Activated naive CD8-positive, alpha-beta T cell treated with anti-CD3 and anti-CD28 coated beads, Interleukin-2, amount 10 ng/mL, durations not matched to agents 7 days and 5 days (primary cell): Measurements from ENCODE around the gene KRTAP10-2. TPM values are rescaled to one million over a fixed set of nuclear protein-coding genes. Genes with fewer than 3 reads are reported as not detected.
"Not testable (repeated sequence)": the region's sequence is repeated elsewhere in the genome, so short reads cannot be mapped to it uniquely, and the experiment has no call there.

ENCODE experiments used
- ATAC-seq: fragments of 150-1000 bp; cut with Tn5 transposase; one replicate; pipeline ENCODE4 v1.10.0; 2021; ENCODE audit warnings: low read depth, moderate library complexity
- POLR2A ChIA-PET: fragments of 350-600 bp; sonication (Branson Sonifier 250); formaldehyde crosslinking; loops from one replicate; lab custom pipeline; 2021; ENCODE audit warnings: antibody characterized with exemption; lab: Charles Lee
- DNase-seq: peaks from one replicate; pipeline ENCODE4 v3.0.0; 2021
- H3K27ac Mint-ChIP-seq: one replicate; pipeline ENCODE4 v1.8.0; 2022; ENCODE audit warnings: mild to moderate bottlenecking, mixed read lengths
- H3K27me3 Mint-ChIP-seq: one replicate; pipeline ENCODE4 v1.8.0; 2022; ENCODE audit warnings: mild to moderate bottlenecking, moderate library complexity, mixed read lengths
- H3K36me3 Mint-ChIP-seq: one replicate; pipeline ENCODE4 v1.8.0; 2021; ENCODE audit warnings: mild to moderate bottlenecking, mixed read lengths
- H3K4me1 Mint-ChIP-seq: one replicate; pipeline ENCODE4 v1.8.0; 2021; ENCODE audit warnings: mixed read lengths
- H3K4me3 Mint-ChIP-seq: one replicate; pipeline ENCODE4 v1.8.0; 2022; ENCODE audit warnings: mild to moderate bottlenecking, moderate library complexity, mixed read lengths
- H3K9me3 Mint-ChIP-seq: one replicate; pipeline ENCODE4 v1.8.0; 2021; ENCODE audit warnings: mixed read lengths
- total RNA-seq, 2 experiments: library from RNA; stranded (reverse); gene quantifications; one replicate each; pipeline ENCODE4 v1.2.3, GENCODE V29; 2021

KRTAP10-2 gene
- total RNA-seq, 2 experiments from 2014 or later: not detected

DNA sequence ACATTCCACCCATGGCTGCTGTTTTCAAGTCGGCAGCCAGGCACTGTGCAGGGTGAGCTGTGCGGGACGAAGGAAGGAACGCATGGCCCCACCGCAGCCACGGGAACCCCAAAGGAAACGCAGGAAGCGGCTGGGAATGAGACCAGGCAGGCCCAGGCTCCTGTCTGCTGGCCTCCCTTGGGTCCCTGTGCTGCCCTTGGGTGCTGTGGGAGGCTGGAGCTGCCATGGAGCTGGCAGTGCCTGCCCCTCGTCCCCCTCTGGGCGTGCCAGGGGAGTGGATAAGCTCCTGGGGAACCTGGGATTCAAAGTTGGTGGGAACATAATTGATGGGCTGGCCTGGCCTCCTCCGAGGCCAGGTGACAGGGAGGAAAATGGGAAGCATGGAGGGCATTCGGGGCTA, 17.0 kb upstream of the KRTAP10-2 start:
- DNase-seq: no peak
- H3K27me3 Mint-ChIP-seq: no peaks in the 10 kb centered on the region

GRCh38 chr21:44567481-44568171, 16.3 kb upstream of the KRTAP10-2 start:
- H3K9me3 Mint-ChIP-seq: peaks cover 4% of the 10 kb centered on the region
- POLR2A ChIA-PET: no interaction called here
- peaks cover 10% of the 10 kb centered on the region for H3K4me1 Mint-ChIP-seq
- H3K27me3 Mint-ChIP-seq: no peaks in the 10 kb centered on the region
- no peak for ATAC-seq
- no peak overlapping the region for H3K4me3 Mint-ChIP-seq
- no peak for DNase-seq
- no peaks in the 10 kb centered on the region for H3K36me3 Mint-ChIP-seq
- H3K27ac Mint-ChIP-seq: no peak overlapping the region

More for the DNA sequence above, 17.0 kb upstream of the KRTAP10-2 start:
- Mint-ChIP-seq H3K9me3 (peaks cover under 1% of the 10 kb centered on the region), H3K27ac (no peak overlapping the region), H3K4me1 (peaks cover 10% of the 10 kb centered on the region), H3K4me3 (no peak overlapping the region), H3K36me3 (no peaks in the 10 kb centered on the region)
- POLR2A ChIA-PET: no interaction called here
- no peak for ATAC-seq

- peaks cover 11% of the 10 kb centered on the region for H3K9me3 Mint-ChIP-seq
- no peak overlapping the region for H3K27ac Mint-ChIP-seq
- ATAC-seq: no peak
- peaks cover 2% of the 10 kb centered on the region for H3K36me3 Mint-ChIP-seq
- peaks cover 2% of the 10 kb centered on the region for H3K27me3 Mint-ChIP-seq
- no peak for DNase-seq
- no peak overlapping the region for H3K4me3 Mint-ChIP-seq
- peaks cover 10% of the 10 kb centered on the region for H3K4me1 Mint-ChIP-seq
- POLR2A ChIA-PET: no interaction called here
Measured at GRCh38 chr21:44566403-44566802, 15.1 kb upstream of the KRTAP10-2 start.

- Mint-ChIP-seq H3K4me1 (peaks cover 10% of the 10 kb centered on the region), H3K27ac (peak overlapping the region; percentile 75), H3K27me3 (peaks cover 9% of the 10 kb centered on the region), H3K9me3 (peaks cover 18% of the 10 kb centered on the region), H3K4me3 (peak overlapping the region; percentile 35), H3K36me3 (peaks cover 9% of the 10 kb centered on the region)
- DNase-seq: no peak
- peak; percentile 63 for ATAC-seq
- POLR2A ChIA-PET: no interaction called here
Measured at GRCh38 chr21:44564886-44565598, 13.7 kb upstream of the KRTAP10-2 start.

DNA sequence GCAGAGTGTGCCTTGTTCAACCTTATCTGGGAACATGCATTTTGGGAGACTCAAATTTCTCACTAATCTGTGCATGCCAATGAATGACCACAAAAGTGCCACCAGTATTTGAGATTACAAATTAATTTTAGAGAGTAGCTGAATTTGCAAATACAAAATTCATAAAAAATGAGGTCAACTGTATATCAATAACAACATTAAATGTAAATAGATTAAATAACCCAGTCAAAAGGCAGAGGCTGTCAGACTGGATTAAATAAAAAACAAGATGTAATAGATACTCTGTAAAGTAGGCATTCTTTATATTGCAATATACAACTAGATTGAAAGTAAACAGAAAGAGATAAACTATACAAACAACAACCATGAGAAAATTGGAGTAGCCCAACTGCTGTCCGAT, 12.8 kb upstream of the KRTAP10-2 start:
- DNase-seq: no peak
- Mint-ChIP-seq H3K27me3 (peaks cover 9% of the 10 kb centered on the region), H3K9me3 (peaks cover 18% of the 10 kb centered on the region), H3K4me1 (peaks cover 10% of the 10 kb centered on the region), H3K27ac (no peak overlapping the region), H3K36me3 (peaks cover 9% of the 10 kb centered on the region), H3K4me3 (no peak overlapping the region)
- ATAC-seq: no peak
- POLR2A ChIA-PET: no interaction called here

DNA sequence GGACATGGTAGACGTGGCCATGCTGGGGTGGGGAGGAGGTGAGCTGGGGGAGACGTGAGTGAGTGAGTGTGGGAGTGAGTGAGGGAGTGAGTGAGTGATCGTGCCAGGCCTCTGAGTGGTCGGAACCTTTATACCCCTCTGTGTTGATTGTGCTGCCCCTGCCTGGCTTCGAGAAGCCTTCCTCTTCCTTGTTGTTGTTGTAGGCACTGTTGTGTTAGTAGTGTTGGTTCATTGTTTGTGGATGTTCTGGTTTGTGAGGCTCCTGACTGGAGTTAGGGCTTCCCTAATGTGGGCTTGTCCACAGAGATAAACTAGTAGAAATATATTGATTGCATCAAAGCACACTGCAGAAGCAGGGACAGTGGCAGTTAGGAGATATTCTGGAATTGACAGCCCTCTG, 7.4 kb upstream of the KRTAP10-2 start, which contains the start of gene KRTAP10-3:
Gene KRTAP10-3 (minus strand): TSS at position 101 of the 400 bp plus-strand sequence. CDS start 80 bp downstream, at position 21.
- POLR2A ChIA-PET: no interaction called here
- DNase-seq: no peak
- H3K4me3 Mint-ChIP-seq: no peak within 1 kb of the TSS
- no peaks in the 10 kb centered on the region for H3K4me1 Mint-ChIP-seq
- peaks cover 9% of the 10 kb centered on the region for H3K36me3 Mint-ChIP-seq
- H3K27me3 Mint-ChIP-seq: peaks cover 9% of the 10 kb centered on the region
- no peak for ATAC-seq
- H3K27ac Mint-ChIP-seq: no peak within 1 kb of the TSS
- H3K9me3 Mint-ChIP-seq: peaks cover 18% of the 10 kb centered on the region

- H3K4me3 Mint-ChIP-seq, POLR2A ChIA-PET, H3K27ac Mint-ChIP-seq: not testable (repeated sequence)
Measured at GRCh38 chr21:44558329-44558675, 7.0 kb upstream of the KRTAP10-2 start.

DNA sequence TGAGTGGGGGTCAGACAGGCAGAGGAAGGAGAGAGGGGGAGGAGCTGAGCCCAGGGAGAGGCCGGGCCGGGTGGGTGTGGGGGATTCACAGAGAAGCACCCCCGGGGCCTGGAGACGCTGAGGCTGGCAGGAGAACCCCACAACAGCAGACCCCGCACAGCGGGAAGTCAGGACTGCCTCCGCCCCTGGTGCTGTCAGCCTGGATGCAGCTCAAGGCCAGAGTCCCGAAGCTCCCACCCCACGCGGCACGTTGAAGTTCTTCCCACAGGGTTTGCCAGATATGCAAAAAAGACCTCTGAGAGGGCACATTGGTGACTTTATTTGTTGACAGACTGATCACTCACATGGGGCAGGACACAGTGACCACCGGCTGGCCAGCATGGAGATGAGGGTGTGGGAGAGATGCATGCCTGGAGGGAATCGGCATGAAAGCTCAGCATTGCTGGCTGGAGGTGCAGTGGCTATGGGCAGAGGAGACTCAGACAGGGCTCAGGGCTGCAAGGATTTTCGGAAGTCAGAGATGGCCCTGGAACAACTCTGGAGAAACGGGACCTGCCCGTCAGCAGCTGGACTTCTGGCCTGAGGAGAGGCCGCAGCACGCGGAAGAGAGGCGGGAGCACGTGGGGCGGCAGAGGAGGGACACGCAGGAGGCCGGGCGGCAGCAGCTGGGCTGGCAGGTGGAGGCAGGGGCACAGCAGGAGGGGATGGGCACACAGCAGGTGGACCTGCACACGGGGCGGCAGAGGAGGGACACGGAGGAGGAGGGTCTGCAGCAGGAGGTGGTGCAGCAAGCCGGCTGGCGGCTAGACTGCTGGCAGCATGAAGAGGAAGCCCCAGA, 6.4 kb upstream of the KRTAP10-2 start:
- H3K36me3 Mint-ChIP-seq: peaks cover 9% of the 10 kb centered on the region
- peaks cover 14% of the 10 kb centered on the region for H3K27me3 Mint-ChIP-seq
- POLR2A ChIA-PET: no interaction called here
- H3K4me3 Mint-ChIP-seq: no peak overlapping the region
- no peak for ATAC-seq
- H3K4me1 Mint-ChIP-seq: no peaks in the 10 kb centered on the region
- H3K9me3 Mint-ChIP-seq: peaks cover 17% of the 10 kb centered on the region
- H3K27ac Mint-ChIP-seq: no peak overlapping the region
- DNase-seq: no peak

More at GRCh38 chr21:44558329-44558675, 7.0 kb upstream of the KRTAP10-2 start:
- not testable (repeated sequence) for ATAC-seq, DNase-seq, H3K27me3 Mint-ChIP-seq, H3K36me3 Mint-ChIP-seq, H3K4me1 Mint-ChIP-seq
- peaks cover 18% of the 10 kb centered on the region for H3K9me3 Mint-ChIP-seq

DNA sequence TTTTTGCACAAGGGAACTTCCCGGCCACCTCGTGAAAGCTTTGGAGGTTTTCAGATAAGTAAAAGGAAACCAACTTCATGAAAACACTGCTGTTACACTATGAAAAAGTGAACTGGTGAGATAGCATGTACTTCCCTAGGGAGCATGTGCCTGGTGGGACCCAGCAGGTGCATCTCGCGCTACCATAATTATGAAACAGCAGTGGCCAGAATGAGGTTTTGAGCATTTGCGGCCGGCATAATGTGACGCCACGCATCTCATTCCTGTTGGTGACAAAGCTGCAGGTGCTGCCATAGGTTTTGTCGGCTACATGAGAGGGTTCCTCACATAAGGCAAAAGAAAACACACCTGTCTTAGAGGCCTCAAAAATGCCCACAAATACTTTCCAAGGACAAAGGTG, 5.6 kb upstream of the KRTAP10-2 start:
- POLR2A ChIA-PET: no interaction called here
- Mint-ChIP-seq H3K36me3 (peaks cover 7% of the 10 kb centered on the region), H3K27me3 (peaks cover 11% of the 10 kb centered on the region), H3K27ac (no peak overlapping the region), H3K4me3 (no peak overlapping the region), H3K9me3 (peaks cover 10% of the 10 kb centered on the region), H3K4me1 (no peaks in the 10 kb centered on the region)
- DNase-seq (no peak), ATAC-seq (no peak)

DNA sequence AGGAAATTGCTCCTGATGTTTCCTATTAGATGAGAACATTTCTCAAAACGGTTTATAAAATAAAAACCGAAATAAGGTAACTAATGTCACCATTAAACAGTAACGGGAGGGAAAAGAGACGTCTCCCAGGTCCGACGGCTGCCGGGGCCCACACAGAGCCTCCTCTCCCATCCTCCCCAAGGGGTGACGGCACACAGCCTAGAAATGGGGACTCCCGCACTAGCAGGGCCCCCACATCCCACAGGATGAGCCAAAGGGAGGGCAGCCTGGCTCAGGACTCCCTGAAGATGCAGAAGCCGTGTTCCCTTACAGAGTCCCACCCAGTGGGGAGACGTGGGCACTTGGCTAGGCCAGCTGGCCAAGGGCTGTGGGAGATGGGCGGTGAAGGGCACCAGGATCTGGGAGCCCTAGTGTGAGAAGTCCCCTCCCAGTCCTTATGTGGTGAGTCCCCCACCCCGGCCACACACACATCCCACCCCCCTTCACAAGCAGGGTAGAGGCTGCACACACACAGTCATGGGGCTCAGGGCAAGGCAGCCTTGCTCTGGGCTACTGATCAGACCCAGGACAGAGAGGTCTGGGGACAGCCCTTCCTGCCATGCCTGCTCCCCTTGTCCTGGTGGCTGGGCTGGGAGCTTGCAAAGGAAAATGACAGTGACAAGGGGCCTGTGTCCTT, 4.0 kb upstream of the KRTAP10-2 start:
- H3K27ac Mint-ChIP-seq: no peak overlapping the region

DNA sequence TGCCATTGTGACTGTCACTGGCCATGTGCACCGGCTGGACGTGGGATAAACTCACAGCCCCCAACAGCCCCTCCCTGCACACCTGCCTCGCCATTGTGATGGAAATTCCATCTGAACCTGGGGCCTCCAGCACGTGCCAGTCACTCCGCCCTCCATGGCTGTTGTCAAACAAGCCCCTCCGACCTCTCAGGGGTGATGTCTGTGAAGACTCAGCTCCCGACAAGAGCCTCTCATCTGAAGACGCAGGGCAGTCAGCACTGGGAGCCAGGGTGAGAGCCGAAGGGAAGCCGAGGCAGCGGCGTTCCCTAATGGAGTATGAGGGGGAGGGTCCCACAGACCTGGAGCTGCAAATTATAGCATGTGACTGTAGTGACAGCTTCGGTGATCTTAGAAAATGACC, 1.4 kb upstream of the KRTAP10-2 start:
- H3K4me1 Mint-ChIP-seq: peaks cover 9% of the 10 kb centered on the region
- ATAC-seq (no peak), DNase-seq (no peak)
- POLR2A ChIA-PET: no interaction called here
- peaks cover 5% of the 10 kb centered on the region for H3K36me3 Mint-ChIP-seq
- H3K27ac Mint-ChIP-seq: no peak overlapping the region
- peaks cover 7% of the 10 kb centered on the region for H3K9me3 Mint-ChIP-seq
- no peak overlapping the region for H3K4me3 Mint-ChIP-seq
- peaks cover 5% of the 10 kb centered on the region for H3K27me3 Mint-ChIP-seq

More for the DNA sequence above, 4.0 kb upstream of the KRTAP10-2 start:
- Mint-ChIP-seq H3K36me3 (peaks cover under 1% of the 10 kb centered on the region), H3K4me1 (no peaks in the 10 kb centered on the region), H3K27me3 (peaks cover 5% of the 10 kb centered on the region), H3K4me3 (no peak overlapping the region), H3K9me3 (peaks cover 4% of the 10 kb centered on the region)
- POLR2A ChIA-PET: no interaction called here
- ATAC-seq (no peak), DNase-seq (no peak)

DNA sequence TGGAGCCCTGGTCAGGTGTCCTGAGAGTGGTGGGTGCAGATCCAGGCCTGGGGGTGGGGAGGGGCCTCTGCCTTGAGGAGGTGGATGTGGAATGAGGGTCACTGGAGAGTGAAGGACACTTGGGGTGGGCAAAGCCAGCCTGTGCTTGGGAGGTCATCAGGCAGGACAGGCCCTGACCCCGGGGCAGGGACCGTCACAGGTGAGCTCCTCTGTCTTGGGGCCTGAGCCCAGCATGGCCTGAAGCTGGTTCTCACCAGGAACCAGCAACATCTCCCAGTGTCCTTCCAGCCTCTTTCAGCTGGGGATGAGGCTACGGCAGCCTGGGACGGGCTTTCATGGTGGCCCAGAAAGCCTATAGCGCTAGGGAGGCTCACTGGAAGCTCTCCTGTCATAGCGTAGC, 831 bp upstream of the KRTAP10-2 start:
- ATAC-seq: no peak
- Mint-ChIP-seq H3K4me1 (peaks cover 13% of the 10 kb centered on the region), H3K27me3 (peaks cover 5% of the 10 kb centered on the region), H3K9me3 (peaks cover 12% of the 10 kb centered on the region), H3K36me3 (peaks cover 10% of the 10 kb centered on the region), H3K4me3 (no peak overlapping the region), H3K27ac (no peak overlapping the region)
- no peak for DNase-seq
- POLR2A ChIA-PET: no interaction called here

DNA sequence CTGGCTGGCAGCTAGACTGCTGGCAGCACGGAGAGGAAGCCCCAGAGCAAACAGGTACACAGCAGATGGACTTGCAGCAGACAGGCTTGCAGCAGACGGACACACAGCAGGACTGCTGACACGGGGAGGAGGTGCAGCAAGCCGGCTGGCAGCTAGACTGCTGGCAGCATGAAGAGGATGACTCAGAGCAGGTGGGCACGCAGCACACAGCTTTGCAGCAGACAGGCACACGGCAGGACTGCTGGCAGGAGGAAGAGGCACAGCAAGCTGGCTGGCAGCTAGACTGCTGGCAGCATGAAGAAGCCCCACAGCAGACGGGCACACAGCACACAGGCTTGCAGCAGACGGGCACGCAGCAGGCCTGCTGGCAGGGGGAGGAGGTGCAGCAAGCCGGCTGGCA, 498 bp downstream of the KRTAP10-2 start:
- Mint-ChIP-seq H3K36me3 (peaks cover 17% of the 10 kb centered on the region), H3K4me3 (no peak overlapping the region), H3K27me3 (peaks cover 5% of the 10 kb centered on the region), H3K4me1 (peaks cover 15% of the 10 kb centered on the region), H3K9me3 (peaks cover 21% of the 10 kb centered on the region), H3K27ac (peak overlapping the region; percentile 59)
- ATAC-seq: no peak
- DNase-seq: no peak
- POLR2A ChIA-PET: no interaction called here
